ENCODE data around the gene ADAR.

The ADAR gene

GRCh38 chr1:154616659-154617345 lies 8.8 kb upstream of the ADAR start:
- no peak for DNase-seq

GRCh38 chr1:154615411-154615810 lies 7.4 kb upstream of the ADAR start:
- no peak for DNase-seq

GRCh38 chr1:154614901-154615300 lies 6.9 kb upstream of the ADAR start:
- no peak for DNase-seq

- DNase-seq: no peak
Observed at GRCh38 chr1:154614247-154614646, 6.3 kb upstream of the ADAR start.

- no peak for DNase-seq
Observed at GRCh38 chr1:154611150-154611862, 3.3 kb upstream of the ADAR start.

- peak; percentile 76 for DNase-seq
Observed at GRCh38 chr1:154609398-154610380, 1.7 kb upstream of the ADAR start.

- DNase-seq: peak; percentile 52
Observed at GRCh38 chr1:154608397-154609270, 648 bp upstream of the ADAR start.

GRCh38 chr1:154607106-154607608 lies 829 bp downstream of the ADAR start:
- peak; percentile 25 for DNase-seq

GRCh38 chr1:154605534-154605933 lies 2.5 kb downstream of the ADAR start:
- no peak for DNase-seq

GRCh38 chr1:154603317-154603716 lies 4.7 kb downstream of the ADAR start:
- DNase-seq: no peak

- no peak for DNase-seq
Observed at GRCh38 chr1:154599658-154600057, 8.3 kb downstream of the ADAR start.

- no peak for DNase-seq
Observed at GRCh38 chr1:154598871-154599635, 8.9 kb downstream of the ADAR start.

GRCh38 chr1:154595621-154596020 lies 12.4 kb downstream of the ADAR start:
- no peak for DNase-seq

- no peak for DNase-seq
Observed at GRCh38 chr1:154594811-154595210, 13.2 kb downstream of the ADAR start.

- no peak for DNase-seq
Observed at GRCh38 chr1:154593390-154593789, 14.6 kb downstream of the ADAR start.

- no peak for DNase-seq
Observed at GRCh38 chr1:154591206-154591605, 16.8 kb downstream of the ADAR start.

- DNase-seq: no peak
Observed at GRCh38 chr1:154590756-154591155, 17.2 kb downstream of the ADAR start.

GRCh38 chr1:154589780-154590179 lies 18.2 kb downstream of the ADAR start:
- no peak for DNase-seq

- DNase-seq: no peak
Observed at GRCh38 chr1:154586641-154587040, 21.3 kb downstream of the ADAR start.

GRCh38 chr1:154586231-154586630 lies 21.8 kb downstream of the ADAR start:
- no peak for DNase-seq

- DNase-seq: no peak
Observed at GRCh38 chr1:154584267-154584994, 23.6 kb downstream of the ADAR start.
